NCI-H510A (cell line): ENCODE data around the gene LRRK1.

ENCODE experiments used
- DNase-seq: peaks from one replicate; lab custom pipeline; 2025; lab: John Stamatoyannopoulos, UW

LRRK1 gene

DNA sequence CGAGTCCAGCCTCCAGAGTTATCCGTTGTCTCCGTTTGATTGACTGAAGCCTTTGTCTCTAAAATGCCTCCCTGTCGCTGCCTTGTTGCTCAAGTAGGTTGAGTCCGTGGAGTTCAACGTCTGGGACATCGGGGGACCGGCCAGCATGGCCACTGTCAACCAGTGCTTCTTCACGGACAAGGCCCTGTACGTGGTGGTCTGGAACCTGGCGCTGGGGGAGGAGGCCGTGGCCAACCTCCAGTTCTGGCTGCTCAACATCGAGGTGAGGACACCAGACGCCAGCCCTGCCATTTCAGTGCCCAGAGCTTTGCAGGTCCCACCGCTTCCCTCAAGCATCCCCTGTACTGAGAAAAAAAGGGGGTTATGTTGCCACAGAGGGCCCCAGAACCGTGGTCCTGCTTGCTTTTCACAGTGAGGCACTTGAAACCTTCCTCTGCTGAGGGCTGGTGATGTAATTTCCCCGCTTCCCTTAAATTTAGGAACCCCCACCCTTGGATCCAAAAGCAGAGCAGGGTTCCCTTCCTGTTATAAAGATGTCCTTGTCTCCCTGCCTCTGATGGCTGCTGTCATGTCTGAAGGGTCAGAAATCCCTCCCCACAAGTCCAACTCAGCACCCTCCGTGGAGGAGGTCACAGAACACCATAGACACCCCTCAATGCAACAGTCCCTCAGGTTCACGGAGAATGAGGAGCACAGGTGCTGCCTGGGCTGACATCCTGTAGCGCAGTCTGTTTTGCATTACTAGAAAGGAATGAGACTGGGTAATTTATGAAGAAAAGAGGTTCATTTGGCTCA lies 105.7 kb downstream of the LRRK1 start:
- no peak for DNase-seq

DNA sequence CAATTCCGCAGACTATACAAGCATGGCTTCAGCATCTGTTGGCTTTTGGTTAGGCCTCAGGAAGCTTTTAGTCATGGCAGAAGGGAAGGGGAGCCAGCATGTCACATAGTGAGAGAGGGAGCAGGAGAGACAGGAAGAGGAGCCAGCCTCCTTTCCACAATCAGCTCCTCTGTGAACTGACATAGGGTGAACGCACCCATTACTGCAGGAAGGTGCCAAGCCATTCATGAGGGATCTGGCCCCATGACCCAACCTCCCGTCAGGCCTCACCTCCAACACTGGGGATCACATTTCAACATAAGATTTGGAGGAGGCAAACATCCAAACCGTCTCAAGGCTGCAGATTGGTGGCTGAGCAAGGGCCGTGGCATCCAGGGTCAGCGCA lies 106.3 kb downstream of the LRRK1 start:
- DNase-seq = no peak

DNA sequence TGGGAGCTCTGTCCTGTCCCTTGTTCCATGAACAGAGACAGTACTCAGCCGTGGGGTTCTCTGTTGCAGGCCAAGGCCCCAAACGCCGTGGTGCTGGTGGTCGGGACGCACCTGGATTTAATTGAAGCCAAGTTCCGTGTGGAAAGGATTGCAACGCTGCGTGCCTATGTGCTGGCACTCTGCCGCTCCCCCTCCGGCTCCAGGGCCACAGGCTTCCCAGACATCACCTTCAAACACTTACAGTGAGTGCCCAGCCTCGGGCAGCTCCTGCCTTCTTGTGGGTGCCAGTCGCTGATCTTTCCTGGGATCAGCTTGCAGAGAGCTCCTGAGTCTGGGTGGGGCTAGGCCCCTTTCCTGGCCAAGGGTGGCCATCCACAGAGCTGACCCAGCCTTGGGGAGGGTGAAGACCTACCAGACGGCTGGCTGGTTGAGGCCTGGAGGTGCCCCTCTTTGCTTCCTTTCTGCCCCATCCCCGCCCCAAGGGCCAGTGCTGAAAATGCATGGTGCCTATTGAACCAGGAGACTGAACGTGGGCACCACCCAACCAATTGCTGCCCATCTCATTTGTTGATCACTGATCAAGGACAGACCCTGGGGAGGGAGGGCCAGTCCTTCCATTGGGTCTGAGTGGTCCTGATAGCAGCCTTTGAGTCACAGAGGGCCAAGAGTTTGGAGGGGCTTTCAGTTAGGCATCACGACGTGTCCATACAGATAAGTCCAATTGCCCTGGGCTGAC lies 106.9 kb downstream of the LRRK1 start:
- DNase-seq = no peak

DNA sequence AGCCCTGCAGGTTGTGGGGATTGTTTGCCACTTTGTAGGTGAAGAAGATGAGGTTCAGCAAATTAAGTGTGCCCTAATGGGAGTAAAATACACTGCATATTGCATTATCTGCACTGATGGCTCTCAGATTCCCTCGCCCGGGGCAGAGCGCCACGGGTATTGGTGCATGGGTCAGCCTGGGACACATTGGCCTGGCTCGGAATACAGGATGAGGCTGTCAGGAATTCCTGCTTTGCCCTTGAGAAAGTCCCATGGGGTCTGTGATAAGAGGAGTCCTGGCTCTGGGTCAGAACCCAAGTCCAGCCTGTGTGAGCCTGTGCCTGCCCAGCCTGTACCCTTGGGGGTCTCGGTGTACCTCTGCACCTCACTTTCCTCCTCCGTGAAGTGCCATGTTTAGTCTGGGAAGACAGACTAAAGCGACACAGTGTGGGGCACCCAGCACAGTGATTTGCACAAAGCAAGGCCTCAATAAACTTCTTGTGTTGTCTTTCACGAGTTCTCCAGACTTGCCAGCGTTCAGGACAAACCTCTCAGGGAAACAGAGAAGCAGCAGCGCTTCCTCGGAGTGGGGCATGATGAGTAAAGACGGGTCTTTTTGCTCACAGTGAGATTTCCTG lies 107.6 kb downstream of the LRRK1 start:
- DNase-seq = no peak

DNA sequence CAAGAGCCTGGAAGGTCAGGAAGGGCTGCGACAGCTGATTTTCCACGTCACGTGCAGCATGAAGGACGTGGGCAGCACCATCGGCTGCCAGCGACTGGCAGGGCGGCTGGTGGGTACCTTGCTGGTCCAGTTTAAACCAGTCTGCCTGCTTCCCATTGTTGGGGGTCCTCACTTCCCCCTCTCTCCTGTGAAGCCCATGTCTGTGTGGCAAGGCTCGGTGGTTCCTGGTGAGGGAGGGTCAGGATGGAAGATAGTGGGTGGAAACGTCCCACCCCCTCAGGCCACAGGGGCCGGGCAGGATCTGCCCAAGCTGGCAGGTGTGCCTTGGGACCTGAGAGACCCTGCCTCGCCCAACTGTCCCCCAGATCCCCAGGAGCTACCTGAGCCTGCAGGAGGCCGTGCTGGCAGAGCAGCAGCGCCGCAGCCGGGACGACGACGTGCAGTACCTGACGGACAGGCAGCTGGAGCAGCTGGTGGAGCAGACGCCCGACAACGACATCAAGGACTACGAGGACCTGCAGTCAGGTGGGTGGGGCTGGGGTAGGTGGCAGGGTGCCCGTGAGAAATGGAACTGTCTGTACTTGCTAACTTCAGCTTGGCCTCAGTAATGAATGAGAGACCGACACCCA lies 108.2 kb downstream of the LRRK1 start:
- DNase-seq = no peak

DNA sequence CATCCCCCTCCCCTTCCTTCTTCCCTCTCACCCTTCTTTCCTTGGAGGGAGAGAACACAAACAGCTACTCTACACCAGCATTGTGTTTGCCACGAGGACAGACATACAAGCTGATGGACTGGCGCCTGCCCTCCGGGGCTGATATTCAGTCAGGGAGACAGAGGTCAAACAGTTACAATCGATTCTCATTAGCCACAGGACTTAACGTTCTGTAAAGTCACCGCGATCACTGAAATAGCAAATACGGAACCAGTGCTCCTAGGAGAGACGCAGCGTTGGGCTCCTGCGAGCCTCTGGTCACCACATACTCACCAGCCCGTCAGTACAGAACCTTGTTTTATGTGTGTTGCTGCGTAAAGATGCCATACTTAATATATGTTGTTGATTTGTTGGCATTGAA lies 108.8 kb downstream of the LRRK1 start:
- no peak for DNase-seq

DNA sequence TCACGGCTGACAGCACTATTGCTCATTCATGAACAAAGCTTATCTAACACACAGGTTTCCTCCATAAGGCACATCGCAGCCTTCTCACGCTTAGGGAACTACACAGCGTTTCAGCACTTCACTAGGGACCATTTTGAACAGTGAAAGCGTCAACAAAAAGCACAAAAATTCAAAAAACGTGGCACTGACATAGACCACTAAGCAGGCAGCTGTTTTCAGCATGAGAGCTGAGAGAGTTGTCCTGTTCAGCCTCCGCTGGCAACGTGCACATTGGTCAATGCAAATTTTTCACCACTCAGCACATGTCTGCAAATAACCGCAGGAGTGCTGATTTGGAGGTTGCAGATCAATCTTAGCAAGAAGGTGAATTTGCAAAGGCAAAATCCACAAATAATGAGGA lies 109.2 kb downstream of the LRRK1 start:
- no peak for DNase-seq

DNA sequence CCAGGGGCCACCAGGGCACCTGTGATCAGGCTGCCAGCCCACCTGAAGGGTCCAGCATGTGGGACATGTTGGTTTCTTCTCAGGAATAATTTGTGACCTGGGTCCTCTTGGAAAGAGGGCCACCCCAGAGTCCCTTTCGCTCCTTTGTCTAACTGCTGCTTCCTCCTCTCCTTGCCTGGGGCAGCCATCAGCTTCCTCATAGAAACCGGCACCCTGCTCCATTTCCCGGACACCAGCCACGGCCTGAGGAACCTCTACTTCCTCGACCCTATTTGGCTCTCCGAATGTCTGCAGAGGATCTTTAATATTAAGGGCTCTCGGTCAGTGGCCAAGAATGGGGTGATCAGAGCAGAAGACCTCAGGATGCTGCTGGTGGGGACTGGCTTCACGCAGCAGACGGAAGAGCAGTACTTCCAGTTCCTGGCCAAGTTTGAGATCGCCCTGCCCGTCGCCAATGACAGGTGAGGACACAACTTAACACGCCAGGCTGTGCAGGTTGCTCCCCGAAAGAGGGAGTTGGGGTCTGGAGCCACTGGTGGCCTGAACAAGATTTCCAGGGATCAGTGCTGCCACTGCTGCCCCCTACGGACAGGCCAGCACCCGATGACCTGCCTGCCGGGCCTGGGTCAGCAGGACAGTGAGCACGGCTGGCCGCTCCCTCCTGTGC lies 109.7 kb downstream of the LRRK1 start:
- DNase-seq = no peak

DNA sequence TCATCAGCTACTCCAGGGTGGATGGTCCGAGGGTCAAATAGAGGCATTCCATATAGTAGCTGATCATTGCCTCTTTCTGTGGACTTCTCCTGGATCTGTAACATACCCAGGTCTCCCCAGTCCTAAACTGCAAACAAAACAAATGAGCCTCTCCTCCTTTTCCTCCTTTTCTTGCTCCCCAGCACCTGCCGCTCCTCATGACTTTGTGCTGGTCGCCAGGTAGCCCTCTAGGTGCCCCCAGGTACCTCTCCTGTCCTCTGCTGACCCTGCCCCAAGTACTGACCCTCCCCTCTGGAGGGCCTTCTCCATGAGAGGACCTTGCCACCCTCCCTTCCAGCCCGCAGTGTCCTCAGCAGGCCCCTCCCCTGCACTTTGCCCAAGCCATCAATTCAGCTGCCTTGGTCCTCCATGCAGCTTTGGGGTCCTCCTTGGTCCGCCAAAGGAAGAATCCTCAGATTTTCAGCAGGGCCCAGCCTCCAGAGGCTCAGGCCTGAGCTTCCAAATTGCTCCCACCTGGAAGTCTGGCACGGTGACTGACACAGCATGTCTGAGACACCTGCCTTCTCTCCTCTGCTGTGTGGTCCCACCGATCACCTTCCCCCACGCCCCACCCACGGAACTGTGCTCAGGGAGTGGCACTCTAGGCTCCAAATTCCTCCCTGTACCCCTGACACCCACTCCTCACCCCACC lies 111.0 kb downstream of the LRRK1 start:
- no peak for DNase-seq

DNA sequence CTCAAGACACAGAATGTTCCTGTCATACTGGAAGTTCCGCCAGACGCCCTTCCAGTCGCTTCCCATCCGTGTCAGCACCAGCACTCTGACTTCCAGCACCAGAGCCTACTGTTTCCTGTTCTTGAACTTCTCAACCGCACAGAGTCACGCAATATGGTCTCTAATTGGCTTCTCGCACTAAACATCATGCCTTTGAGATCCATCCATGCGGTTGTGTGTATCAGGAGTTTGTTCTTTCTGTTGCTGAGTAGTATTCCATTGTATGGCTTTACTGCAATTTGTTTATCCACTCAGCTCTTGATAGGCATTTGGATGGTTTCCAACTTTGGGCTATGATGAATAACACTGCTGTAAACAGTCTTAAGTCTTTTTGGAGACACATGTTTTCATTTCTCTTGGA lies 112.1 kb downstream of the LRRK1 start:
- DNase-seq = no peak

DNA sequence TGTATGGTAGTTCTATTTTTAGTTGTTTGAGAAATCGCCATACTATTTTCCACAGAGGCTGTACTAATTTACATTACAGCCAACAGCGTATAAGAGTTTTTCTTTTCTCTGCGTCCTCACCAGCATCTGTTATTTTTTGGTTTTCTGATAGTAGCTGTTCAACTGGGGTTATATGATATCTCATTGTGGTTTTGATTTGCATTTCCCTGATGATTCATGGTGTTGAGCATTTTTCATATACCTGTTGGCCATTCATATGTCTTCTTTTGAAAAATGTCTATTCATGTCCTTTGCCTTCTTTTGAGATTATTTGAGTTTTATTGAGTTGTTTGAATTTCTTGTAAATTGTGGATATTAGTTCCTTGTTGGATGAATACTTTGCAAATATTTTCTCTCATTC lies 114.6 kb downstream of the LRRK1 start:
- no peak for DNase-seq

DNA sequence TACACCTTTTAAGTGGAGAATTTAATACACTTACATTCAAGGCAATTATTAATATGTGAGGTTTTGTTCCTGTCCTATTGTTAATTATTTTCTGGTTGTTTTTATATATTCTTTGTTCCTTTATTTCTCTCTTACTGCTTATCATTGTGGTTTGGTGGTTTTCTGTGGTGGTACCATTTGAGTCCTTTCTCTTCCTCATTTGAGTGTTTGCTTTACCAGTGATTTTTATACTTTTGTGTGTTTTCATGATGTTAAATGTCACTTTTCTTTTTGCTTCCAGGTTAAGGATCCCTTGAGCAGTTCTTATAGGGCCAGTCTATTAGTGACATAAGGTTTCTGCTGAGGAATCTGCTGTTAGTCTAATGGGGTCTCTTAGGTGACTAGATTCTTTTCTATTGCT lies 116.5 kb downstream of the LRRK1 start:
- no peak for DNase-seq

DNA sequence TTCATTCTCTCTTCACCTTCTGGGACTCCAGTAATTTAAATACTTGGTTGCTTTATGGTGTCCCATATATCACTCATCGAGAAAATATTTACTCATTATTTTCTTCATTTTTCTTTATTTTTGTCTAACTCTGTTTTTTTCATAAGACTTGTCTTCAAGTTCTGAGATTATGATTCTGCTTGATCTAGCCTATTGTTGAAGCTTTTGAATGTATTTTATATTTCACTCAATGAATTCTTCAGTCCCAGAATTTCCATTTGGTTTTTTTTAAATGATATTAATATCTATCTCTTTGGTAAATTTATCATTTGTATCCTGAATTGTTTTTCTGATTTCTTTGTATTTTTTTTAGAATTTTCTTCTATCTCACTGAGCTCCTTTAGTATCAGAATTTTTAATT lies 117.0 kb downstream of the LRRK1 start:
- no peak for DNase-seq

DNA sequence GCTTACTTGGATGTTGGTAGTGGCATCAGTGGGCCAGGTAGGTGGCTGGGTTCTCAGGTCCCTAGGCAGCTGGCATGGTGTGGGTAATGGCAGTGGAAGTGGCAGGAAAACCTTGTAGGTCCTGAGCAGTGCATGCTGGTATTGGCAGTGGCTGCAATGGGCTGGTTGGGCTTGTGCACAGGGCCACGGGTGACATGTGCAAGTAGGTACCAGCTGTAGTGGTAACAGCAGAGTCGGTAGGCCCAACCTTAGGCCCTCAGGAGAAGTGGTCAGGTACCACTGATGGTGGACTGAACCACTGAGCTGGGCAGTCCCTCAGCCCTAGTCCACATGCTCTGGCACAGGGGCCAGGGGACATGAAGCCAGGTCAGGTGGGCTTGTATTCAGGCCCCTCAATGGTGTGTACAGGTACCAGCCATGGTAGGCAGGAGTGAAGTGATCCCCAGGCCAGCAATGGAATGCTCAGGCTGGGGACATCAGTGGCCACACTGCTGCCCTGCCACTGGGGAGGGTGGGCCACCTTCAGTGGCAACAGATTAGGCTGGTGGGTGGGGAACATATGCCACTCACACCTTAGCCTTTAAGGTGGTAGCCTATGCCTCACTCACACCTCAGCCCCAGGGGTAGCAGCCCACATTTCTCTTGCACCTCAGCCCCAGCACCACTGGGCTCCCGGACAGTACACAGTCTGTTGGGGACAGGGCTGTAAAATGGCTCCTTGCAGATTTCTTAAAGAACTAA lies 118.1 kb downstream of the LRRK1 start:
- DNase-seq = no peak

DNA sequence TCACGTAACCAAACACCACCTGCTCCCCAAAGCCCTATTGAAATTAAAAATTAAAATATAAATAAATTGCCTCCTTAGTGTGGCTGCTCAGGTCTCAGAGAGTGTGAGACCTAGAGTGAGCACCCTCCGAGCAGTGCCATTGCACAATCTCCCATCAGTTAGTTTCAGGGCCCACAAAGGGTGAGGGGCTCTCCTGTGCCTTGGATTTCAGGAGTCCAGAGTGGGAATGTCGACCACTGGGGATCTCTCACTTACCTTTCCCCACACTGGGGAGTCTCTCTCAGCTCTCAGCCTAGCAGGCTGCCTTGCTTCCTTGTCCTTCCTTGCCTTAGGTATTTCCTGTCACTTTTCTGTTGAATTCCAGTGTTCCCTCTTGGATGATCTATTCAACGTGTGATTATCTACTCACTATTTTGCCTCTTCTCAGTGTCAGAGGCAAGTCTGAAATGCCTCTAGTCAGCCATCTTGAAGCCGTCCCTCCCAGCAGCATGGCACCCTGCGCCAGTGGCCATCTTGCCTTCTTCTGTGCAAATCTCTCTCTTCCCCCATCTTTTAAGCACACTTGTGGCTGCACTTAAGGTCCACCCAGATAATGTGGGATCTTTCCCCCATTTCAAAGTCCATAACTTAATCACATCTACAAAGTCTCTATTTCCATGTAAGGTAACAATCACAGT lies 119.3 kb downstream of the LRRK1 start:
- DNase-seq = no peak

DNA sequence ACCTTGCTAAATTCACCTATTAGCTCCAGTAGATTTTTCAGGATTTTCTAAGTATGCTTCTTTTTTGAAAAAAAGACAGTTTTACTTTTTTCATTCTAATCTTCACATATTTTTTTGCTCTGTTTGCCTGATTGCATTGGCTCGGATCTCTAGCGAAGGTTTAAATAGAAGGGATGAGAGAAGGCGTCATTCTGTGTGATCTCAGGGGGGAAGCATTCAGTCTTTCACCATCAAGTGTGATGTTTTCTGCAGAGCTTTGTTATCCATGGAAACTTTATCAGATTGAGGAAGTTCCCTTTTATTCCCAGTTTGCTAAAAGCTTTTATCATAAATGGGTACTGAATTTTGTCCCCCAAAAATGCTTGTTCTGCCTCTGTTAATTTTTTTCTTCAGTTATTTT lies 120.3 kb downstream of the LRRK1 start:
- DNase-seq = no peak

DNA sequence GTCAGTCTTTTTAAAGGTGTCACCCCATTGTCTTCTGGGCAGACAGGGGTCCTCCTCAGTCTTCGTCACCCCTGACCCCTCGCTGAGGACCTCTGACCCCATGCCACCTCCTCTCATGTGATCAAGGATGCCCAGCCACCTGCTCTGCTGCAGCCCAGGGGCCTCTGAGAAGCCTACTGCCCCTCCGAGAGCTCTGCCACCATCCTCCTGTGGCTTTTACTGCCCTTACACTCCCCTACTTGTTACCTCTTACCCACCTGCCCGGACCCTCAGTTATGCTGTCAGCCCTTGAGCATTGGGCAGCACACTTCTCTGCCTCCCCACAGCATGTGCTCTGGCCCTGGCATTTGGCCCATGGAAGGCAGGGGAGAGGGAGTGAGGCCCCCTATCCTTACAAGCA lies 123.2 kb downstream of the LRRK1 start:
- DNase-seq = no peak

DNA sequence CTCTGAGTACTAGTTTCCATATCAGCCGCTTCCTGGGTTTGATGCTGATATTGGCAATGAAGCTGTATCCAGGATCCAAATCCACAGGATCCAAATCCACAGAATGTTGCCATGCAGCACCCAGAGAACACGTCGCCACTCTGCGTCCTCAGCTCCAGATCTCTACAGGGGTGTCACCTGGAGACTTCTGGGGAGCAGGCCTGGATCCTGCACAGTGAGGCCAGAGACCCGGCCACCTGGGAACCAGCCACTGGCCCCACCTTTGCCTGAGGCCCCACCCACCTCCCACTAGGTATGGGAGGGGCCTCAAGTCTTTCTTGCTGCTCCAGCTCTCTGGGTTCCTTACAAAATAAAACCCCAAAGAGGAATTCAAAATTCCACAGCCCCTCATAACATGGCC lies 123.9 kb downstream of the LRRK1 start:
- no peak for DNase-seq

DNA sequence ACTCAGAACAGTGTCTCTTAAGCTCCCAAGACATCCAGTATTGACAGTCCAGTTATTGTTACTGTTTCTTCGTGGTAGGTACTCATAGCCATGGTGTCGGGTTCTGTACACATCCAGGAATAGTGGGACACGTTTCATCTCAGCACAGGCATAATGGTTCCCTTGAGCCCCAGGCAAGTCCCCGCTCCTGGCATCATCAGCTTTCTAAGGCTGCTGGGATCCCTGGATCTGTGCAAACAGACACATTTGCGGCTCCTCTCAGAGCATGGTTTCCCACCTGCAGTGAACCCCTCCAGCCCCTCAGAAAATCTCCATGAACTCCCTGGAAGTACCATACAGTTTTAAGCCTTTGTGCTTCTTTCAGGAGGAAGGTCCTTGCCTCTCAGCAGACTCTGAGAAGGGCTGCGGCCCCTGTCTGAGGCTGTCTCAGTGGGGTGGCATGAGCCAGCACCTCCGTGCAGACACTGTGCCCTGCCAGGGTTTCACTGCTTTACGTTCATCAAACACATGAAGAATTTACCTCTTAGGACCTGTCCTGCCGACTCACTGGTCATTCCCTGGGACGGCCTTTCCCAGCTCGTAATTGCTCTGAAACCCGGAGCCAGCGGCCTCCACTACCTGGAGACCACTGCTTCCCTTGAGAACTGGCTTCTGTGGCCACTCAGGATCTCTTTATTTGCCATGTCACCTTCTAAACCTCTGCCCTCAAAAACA lies 124.9 kb downstream of the LRRK1 start:
- DNase-seq = no peak
